GM12801 (cell line): ENCODE results near the gene AMTN.

Experiments
- CTCF ChIP-seq: IDR thresholded peaks from one replicate; pipeline ENCODE4 v1.5.1; 2011; ENCODE audit warnings: control low read depth; ENCODE audit not compliant: insufficient read length; ENCODE audit errors: extremely low read depth

The AMTN gene

GRCh38 chr4:70518269-70518668 lies at the start of gene AMTN:
Gene AMTN (plus strand): TSS chr4:70518569. CDS start chr4:70518778, 209 bp downstream.
- TF ChIP-seq CTCF = no peak

GRCh38 chr4:70471897-70472296 lies 46.5 kb upstream of the AMTN start, which contains the start of gene MUC7:
Gene MUC7 (plus strand): TSS chr4:70472197. CDS start chr4:70474022, 1,825 bp downstream.
- no peak for TF ChIP-seq CTCF

- TF ChIP-seq CTCF = no peak
Measured at GRCh38 chr4:70473679-70474078, 44.7 kb upstream of the AMTN start.

GRCh38 chr4:70488748-70489147 lies 29.6 kb upstream of the AMTN start:
- TF ChIP-seq CTCF = no peak

- TF ChIP-seq CTCF = no peak
Measured at GRCh38 chr4:70496231-70496630, 22.1 kb upstream of the AMTN start.

GRCh38 chr4:70504733-70505132 lies 13.6 kb upstream of the AMTN start:
- no peak for TF ChIP-seq CTCF

GRCh38 chr4:70505151-70505748 lies 13.1 kb upstream of the AMTN start:
- peak; percentile 43 for TF ChIP-seq CTCF

- TF ChIP-seq CTCF = no peak
Measured at GRCh38 chr4:70508801-70509200, 9.6 kb upstream of the AMTN start.
